GM12891 (cell line): ENCODE data around the gene HOXB7.

Source experiments
- DNase-seq: peaks from one replicate; pipeline ENCODE4 v3.0.0; 2011; ENCODE audit warnings: low spot score; ENCODE audit not compliant: insufficient read length
- FAIRE-seq: peaks from 2 replicates; lab custom pipeline; 2011; peaks lifted over from hg19 to GRCh38; lab: Jason Lieb, UNC
- PAX5 ChIP-seq: IDR thresholded peaks from 2 replicates; pipeline ENCODE4 v1.6.1; 2011; ENCODE audit warnings: low read length, moderate library complexity, mild to moderate bottlenecking; ENCODE audit not compliant: insufficient read depth, severe bottlenecking
- POLR2A ChIP-seq: IDR thresholded peaks from 2 replicates; pipeline ENCODE4 v1.6.1; 2011; ENCODE audit warnings: low read depth, low read length, control low read depth
- POLR2AphosphoS5 ChIP-seq: IDR thresholded peaks from 2 replicates; pipeline ENCODE4 v1.6.1; 2011; ENCODE audit warnings: low read depth, low read length, control low read depth
- POU2F2 ChIP-seq: IDR thresholded peaks from 2 replicates; pipeline ENCODE4 v1.6.1; 2011; ENCODE audit warnings: low read depth, mild to moderate bottlenecking, control low read depth, low read length, moderate library complexity
- SPI1 ChIP-seq: IDR thresholded peaks from 2 replicates; pipeline ENCODE4 v1.6.1; 2011; ENCODE audit warnings: low read depth, low read length, control low read depth
- TAF1 ChIP-seq: IDR thresholded peaks from 2 replicates; pipeline ENCODE4 v1.6.1; 2011; ENCODE audit warnings: low read depth, low read length, control low read depth

The HOXB7 gene

DNA sequence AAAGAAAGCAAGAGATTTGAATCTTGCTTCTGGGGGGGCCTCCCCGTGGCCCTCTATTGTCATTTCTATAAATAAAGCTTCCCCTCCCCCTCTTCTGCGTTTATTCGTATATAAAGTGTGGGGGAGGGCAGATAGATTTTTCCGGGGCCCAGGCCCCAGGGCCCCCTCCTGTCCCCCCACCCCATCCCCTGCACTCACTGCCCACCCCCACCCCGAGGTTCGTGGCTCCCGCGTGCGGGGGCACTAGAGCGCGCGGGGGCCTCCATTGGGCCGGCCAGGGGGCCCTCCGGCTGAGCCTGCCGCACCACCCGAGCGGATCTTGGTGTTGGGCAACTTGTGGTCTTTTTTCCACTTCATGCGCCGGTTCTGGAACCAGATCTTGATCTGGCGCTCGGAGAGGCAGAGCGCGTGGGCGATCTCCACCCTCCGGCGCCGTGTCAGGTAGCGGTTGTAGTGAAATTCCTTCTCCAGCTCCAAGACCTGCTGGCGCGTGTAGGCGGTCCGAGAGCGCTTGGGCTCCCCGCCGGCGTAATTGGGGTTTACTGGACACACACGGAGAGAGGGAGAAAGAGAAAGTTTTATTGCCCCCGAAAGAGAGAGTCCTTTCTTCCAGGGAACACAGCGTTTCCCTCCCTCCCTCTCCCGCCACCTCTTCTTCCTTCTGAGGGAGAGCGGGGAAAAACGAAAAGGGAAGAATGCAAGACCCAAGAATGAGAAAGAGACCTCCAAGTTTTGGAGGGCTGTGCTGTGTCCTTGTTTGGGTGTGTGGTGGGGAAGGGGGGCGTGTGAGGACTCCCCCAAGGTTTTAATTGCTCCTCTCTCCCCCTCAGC, 34.1 kb downstream of the HOXB7 start:
- no peak for DNase-seq
- no peak for FAIRE-seq
- TF ChIP-seq POLR2AphosphoS5 (no peak), PAX5 (no peak), SPI1 (no peak), TAF1 (no peak), POLR2A (no peak), POU2F2 (no peak)

DNA sequence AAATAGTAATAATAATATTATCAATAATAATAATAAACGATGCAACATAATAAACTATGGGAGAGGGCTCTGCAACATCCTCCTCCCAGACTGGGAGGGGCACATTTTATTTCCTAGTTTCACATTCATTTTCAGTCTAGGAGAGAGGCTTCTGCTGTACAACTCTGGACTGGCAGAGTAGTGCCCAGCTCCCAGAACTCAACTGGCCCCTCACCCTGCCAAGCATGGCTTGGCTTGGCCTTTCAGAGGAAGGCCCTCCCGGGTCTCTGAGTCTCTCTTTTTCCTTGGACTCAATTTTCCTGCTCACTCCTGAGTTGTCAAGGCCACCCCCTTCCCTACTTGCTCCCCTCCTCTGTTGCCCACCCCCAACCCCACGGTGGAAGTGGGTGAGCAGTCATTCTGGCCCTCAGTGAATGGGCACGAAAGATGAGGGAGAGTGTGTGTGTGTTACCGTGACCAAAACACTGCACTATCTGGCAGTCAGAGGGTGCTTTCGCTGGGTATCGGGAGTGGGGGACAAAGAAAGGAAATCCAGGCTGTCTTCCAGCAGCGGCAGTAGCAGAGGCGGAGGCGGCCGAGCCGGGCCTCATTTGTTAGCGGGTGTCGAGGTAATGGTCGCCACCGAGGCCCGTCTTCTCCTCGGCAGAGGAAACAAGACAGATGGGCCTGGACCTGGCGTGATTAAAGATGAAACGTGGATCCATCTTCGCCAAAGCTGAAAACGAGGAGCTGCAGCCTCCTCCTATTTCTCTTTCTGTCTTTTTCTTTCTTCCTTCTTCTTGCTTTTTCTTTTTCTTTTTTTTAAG, 34.9 kb downstream of the HOXB7 start:
- FAIRE-seq (no peak), DNase-seq (no peak)
- TF ChIP-seq POU2F2 (no peak), TAF1 (no peak), PAX5 (no peak), SPI1 (no peak), POLR2AphosphoS5 (no peak), POLR2A (no peak)

- TF ChIP-seq POU2F2, result no peak
- TF ChIP-seq POLR2A, result no peak
- no peak for TF ChIP-seq PAX5
- TF ChIP-seq SPI1, result no peak
- TF ChIP-seq POLR2AphosphoS5, result no peak
- no peak for TF ChIP-seq TAF1
- FAIRE-seq, result no peak
- no peak for DNase-seq
Observed at GRCh38 chr17:48575066-48575582, 35.7 kb downstream of the HOXB7 start.

- FAIRE-seq (no peak), DNase-seq (no peak)
- TF ChIP-seq TAF1, result no peak
- TF ChIP-seq POU2F2, result no peak
- TF ChIP-seq POLR2AphosphoS5, result no peak
- TF ChIP-seq SPI1, result no peak
- TF ChIP-seq POLR2A, result no peak
- no peak for TF ChIP-seq PAX5
Observed at GRCh38 chr17:48574505-48575065, 36.2 kb downstream of the HOXB7 start.

- TF ChIP-seq POU2F2, result no peak
- no peak for FAIRE-seq
- no peak for DNase-seq
Observed at GRCh38 chr17:48571826-48572417, 38.9 kb downstream of the HOXB7 start.

DNA sequence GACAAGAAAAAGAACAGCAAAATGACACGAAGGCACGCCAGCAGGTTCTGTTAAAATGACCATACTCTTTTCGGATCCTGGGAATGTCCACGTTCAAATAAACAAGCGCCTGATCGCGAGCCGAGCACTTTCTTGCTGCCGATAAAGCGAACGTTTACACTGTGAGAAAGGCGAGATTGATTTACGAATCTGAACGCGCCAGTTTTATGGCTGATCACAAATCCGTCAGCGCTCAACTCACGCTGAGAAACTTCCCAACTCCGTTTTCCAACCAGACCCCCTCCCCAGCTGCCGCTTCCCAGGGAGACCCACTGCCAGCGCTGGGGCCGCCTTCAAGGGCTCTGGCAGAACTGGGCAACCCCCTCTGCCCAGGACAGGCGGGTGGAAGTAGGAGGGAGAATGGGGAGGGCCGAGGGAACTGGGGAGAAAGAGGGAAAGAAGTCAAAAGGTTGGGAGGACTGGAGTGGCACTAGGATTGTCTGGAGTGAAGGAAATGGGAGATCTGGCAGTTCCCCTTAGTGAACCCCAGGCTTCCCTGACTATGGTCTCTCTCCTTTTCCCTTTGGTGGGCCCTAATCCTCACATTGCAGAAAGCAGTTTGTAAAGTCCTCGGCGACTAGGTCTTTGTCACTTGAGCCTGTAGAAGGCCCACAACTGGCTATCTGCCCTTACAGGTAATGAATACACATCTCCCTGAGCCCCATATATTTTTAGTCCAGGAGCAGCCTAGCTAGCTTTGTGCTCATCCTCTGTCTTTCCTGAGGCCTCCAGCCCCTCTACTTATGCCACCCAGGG, 39.6 kb downstream of the HOXB7 start:
- DNase-seq (no peak), FAIRE-seq (no peak)
- TF ChIP-seq POLR2A (no peak), POLR2AphosphoS5 (no peak), POU2F2 (no peak), PAX5 (no peak), TAF1 (no peak), SPI1 (no peak)

DNA sequence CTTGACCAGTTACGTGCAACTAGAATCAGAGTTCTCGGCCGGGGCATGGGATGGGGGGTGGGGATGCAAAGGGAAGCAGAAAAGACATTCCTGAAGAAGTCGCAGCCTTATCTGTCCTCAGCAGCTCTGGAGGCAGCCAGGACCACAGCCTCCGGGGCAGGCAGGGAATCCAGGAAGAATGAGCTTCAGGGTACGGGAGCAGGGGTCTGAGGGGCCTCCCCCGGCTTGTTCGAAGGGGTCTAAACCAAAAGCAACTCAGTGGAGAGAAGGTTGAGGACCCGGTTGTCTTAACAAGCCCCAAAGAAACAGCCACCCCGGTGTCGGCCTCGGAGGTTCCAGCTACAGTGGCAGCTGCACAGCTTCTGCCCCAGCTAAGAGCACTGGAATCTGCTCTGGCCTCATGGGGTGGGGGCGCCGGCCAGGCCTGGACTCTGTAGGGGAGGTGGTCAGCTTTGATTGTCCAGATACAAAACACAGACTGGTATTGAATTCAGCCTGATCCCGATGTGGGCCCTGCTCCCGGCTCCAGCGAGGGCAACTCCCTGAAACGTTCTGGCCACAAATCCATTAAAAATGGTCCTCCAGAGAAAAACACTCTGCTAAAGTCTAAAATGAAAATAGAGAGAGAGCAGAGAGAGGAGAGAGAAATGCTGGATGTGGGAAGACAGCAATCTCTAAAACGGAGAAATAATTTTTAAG, 40.3 kb downstream of the HOXB7 start:
- FAIRE-seq (no peak), DNase-seq (no peak)
- TF ChIP-seq SPI1 (no peak), PAX5 (no peak), TAF1 (no peak), POLR2AphosphoS5 (no peak), POLR2A (no peak), POU2F2 (no peak)

- DNase-seq (no peak), FAIRE-seq (no peak)
- no peak for TF ChIP-seq POLR2A
- TF ChIP-seq SPI1, result no peak
- TF ChIP-seq POLR2AphosphoS5, result no peak
- no peak for TF ChIP-seq PAX5
- TF ChIP-seq TAF1, result no peak
- no peak for TF ChIP-seq POU2F2
Observed at GRCh38 chr17:48569674-48570324, 41.0 kb downstream of the HOXB7 start.
